Neural cell (in vitro differentiated cells): Measurements from ENCODE around the gene TSLP.
A peak's percentile ranks its signal among the peaks of the same experiment; 100 is the strongest.

ENCODE experiments used
- EP300 ChIP-seq: fragments of 450-650 bp; conservative IDR thresholded peaks from 2 replicates; pipeline ENCODE4 v1.6.1; 2014; ENCODE audit warnings: antibody characterized with exemption, mild to moderate bottlenecking, moderate library complexity; ENCODE audit not compliant: poor library complexity, severe bottlenecking
- EZH2 ChIP-seq: fragments of 200-600, 300-800 bp; shearing (Covaris generic), sonication (generic); IDR thresholded peaks from 2 replicates; pipeline ENCODE4 v1.6.1; 2014; ENCODE audit warnings: antibody characterized with exemption, low read length, borderline replicate concordance, mild to moderate bottlenecking; ENCODE audit not compliant: insufficient read depth, poor library complexity, severe bottlenecking
- POLR2AphosphoS5 ChIP-seq: IDR thresholded peaks from 2 replicates; pipeline ENCODE4 v1.6.1; 2012
- RAD21 ChIP-seq: fragments of 450-650 bp; conservative IDR thresholded peaks from 2 replicates; pipeline ENCODE4 v1.6.1; 2014; ENCODE audit warnings: antibody characterized with exemption, mild to moderate bottlenecking, moderate library complexity
- SMC3 ChIP-seq: fragments of 450-650 bp; conservative IDR thresholded peaks from 2 replicates; pipeline ENCODE4 v1.6.1; 2014; ENCODE audit warnings: antibody characterized with exemption, mild to moderate bottlenecking, moderate library complexity; ENCODE audit not compliant: poor library complexity
- TAF1 ChIP-seq: IDR thresholded peaks from 2 replicates; pipeline ENCODE4 v1.6.1; 2012; ENCODE audit warnings: low read depth
- TF ChIP-seq, protein P1 (sequence below): fragments of 450-650 bp; IDR thresholded peaks from 2 replicates; pipeline ENCODE4 v1.5.1; 2014; ENCODE audit warnings: antibody characterized with exemption, mild to moderate bottlenecking, moderate library complexity; ENCODE audit not compliant: poor library complexity, severe bottlenecking
- TF ChIP-seq, protein P2 (sequence below): IDR thresholded peaks from 2 replicates; pipeline ENCODE4 v1.6.1; 2012; ENCODE audit warnings: borderline replicate concordance

DNA sequence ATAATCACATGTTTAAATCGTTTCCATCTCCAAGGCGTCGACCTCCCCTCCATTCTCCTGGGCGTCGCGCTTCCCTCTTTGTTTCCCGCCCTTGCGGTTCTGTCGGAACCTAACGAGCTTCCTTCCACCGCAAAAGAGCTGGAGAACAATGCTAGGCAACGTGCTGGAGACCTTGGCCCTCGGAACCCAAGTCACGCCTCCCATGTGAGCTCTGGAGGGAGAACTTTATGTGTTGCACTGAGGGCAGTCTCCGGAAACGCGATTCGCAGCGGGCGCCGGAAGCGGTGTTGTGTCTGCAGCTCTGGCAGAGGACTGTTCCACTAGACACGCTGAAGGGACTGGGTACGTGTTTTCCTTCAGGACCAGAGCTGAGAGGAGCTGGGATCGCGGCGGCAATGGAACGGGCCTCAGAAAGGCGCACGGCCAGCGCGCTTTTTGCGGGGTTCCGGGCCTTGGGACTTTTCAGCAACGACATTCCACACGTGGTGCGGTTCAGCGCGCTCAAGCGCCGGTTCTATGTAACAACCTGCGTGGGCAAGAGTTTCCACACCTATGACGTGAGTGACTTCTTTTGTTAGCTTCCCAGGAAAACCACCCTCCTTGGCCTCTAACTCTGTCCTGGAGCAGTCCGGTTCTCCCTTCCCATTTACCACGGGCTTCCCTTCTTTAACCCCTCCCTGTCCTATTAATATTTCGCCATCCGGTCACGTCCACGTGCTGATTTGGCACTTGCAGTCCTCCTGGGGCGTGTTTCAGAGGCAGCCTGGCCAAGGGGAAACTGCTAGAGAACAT lies 20.7 kb downstream of the TSLP start, which contains the start of gene WDR36:
- TF ChIP-seq TAF1 = peak; percentile 28
- peak; percentile 87 for TF ChIP-seq POLR2AphosphoS5
- TF ChIP-seq, protein P1, sequence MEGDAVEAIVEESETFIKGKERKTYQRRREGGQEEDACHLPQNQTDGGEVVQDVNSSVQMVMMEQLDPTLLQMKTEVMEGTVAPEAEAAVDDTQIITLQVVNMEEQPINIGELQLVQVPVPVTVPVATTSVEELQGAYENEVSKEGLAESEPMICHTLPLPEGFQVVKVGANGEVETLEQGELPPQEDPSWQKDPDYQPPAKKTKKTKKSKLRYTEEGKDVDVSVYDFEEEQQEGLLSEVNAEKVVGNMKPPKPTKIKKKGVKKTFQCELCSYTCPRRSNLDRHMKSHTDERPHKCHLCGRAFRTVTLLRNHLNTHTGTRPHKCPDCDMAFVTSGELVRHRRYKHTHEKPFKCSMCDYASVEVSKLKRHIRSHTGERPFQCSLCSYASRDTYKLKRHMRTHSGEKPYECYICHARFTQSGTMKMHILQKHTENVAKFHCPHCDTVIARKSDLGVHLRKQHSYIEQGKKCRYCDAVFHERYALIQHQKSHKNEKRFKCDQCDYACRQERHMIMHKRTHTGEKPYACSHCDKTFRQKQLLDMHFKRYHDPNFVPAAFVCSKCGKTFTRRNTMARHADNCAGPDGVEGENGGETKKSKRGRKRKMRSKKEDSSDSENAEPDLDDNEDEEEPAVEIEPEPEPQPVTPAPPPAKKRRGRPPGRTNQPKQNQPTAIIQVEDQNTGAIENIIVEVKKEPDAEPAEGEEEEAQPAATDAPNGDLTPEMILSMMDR = peak; percentile 57
- no peak for TF ChIP-seq EZH2
- peak; percentile 65 for TF ChIP-seq EP300
- TF ChIP-seq SMC3 = peak; percentile 78
- TF ChIP-seq, protein P2, sequence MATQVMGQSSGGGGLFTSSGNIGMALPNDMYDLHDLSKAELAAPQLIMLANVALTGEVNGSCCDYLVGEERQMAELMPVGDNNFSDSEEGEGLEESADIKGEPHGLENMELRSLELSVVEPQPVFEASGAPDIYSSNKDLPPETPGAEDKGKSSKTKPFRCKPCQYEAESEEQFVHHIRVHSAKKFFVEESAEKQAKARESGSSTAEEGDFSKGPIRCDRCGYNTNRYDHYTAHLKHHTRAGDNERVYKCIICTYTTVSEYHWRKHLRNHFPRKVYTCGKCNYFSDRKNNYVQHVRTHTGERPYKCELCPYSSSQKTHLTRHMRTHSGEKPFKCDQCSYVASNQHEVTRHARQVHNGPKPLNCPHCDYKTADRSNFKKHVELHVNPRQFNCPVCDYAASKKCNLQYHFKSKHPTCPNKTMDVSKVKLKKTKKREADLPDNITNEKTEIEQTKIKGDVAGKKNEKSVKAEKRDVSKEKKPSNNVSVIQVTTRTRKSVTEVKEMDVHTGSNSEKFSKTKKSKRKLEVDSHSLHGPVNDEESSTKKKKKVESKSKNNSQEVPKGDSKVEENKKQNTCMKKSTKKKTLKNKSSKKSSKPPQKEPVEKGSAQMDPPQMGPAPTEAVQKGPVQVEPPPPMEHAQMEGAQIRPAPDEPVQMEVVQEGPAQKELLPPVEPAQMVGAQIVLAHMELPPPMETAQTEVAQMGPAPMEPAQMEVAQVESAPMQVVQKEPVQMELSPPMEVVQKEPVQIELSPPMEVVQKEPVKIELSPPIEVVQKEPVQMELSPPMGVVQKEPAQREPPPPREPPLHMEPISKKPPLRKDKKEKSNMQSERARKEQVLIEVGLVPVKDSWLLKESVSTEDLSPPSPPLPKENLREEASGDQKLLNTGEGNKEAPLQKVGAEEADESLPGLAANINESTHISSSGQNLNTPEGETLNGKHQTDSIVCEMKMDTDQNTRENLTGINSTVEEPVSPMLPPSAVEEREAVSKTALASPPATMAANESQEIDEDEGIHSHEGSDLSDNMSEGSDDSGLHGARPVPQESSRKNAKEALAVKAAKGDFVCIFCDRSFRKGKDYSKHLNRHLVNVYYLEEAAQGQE = no peak
- peak; percentile 56 for TF ChIP-seq RAD21
